AG04449 (cell line): ENCODE data around the gene UTP14A.
"Not testable (repeated sequence)": the region's sequence is repeated elsewhere in the genome, so short reads cannot be mapped to it uniquely, and the experiment has no call there.

Source experiments
- CTCF ChIA-PET: fragments of 350-600 bp; formaldehyde crosslinking; extraction: SDS; loops from one replicate; lab custom pipeline; 2021; ENCODE audit warnings: antibody characterized with exemption; lab: Yijun Ruan, JAX
- POLR2A ChIA-PET: fragments of 400-600, 350-600 bp; formaldehyde crosslinking; extraction: SDS; loops from one replicate; lab custom pipeline; 2020; ENCODE audit warnings: antibody characterized with exemption, inconsistent platforms; lab: Yijun Ruan, JAX
- DNase-seq: peaks from one replicate; pipeline ENCODE4 v3.0.0-alpha.2; 2010; ENCODE audit warnings: low read depth, low spot score
- H3K4me3 ChIP-seq: 2 replicates; pipeline ENCODE4 v1.5.1; 2011; ENCODE audit warnings: low read depth, mild to moderate bottlenecking, control low read depth, low read length
- CTCF ChIP-seq: IDR thresholded peaks from one replicate; pipeline ENCODE4 v1.5.1; 2011; ENCODE audit warnings: mild to moderate bottlenecking, moderate library complexity, low read length, control low read depth, inconsistent platforms; ENCODE audit not compliant: insufficient read depth; ENCODE audit errors: missing control alignments

The UTP14A gene

GRCh38 chrX:129905787-129906580 is at the start of gene UTP14A:
Gene UTP14A, plus strand, starts transcription at chrX:129906164. Its CDS starts 47 bp downstream, at chrX:129906211.
- CTCF ChIA-PET = interaction anchor here (0.7 to 2.2 kb wide), 7 partner anchors 16 to 300 kb away, joined by 3 to 16 read pairs (median 5); no protein-coding TSS in a partner anchor
- POLR2A ChIA-PET = interaction anchor here (0.7 kb wide), 2 partner anchors 20 to 25 kb away, joined by 3 read pairs; no protein-coding TSS in a partner anchor
- TF ChIP-seq CTCF = no peak
- H3K4me3 ChIP-seq = peak within 1 kb of the TSS; percentile 69
- peak; percentile 29 for DNase-seq

- POLR2A ChIA-PET, CTCF ChIA-PET, H3K4me3 ChIP-seq, DNase-seq: not testable (repeated sequence)
Measured at GRCh38 chrX:129859134-129859533, 46.8 kb upstream of the UTP14A start.

GRCh38 chrX:129866321-129866720 is 39.6 kb upstream of the UTP14A start:
- H3K4me3 ChIP-seq, DNase-seq, POLR2A ChIA-PET, CTCF ChIA-PET: not testable (repeated sequence)

- ChIA-PET CTCF (no interaction called here), POLR2A (no interaction called here)
- no peak overlapping the region for H3K4me3 ChIP-seq
- no peak for DNase-seq
- TF ChIP-seq CTCF = no peak
Measured at GRCh38 chrX:129872524-129872923, 33.4 kb upstream of the UTP14A start.

GRCh38 chrX:129875669-129876068 is 30.3 kb upstream of the UTP14A start:
- CTCF ChIA-PET = no interaction called here
- peak; percentile 19 for DNase-seq
- POLR2A ChIA-PET = no interaction called here
- TF ChIP-seq CTCF = peak; percentile 16
- no peak overlapping the region for H3K4me3 ChIP-seq

- ChIA-PET CTCF (no interaction called here), POLR2A (no interaction called here)
- H3K4me3 ChIP-seq = no peak overlapping the region
- peak; percentile 3 for DNase-seq
- no peak for TF ChIP-seq CTCF
Measured at GRCh38 chrX:129876771-129877305, 29.1 kb upstream of the UTP14A start.

GRCh38 chrX:129877401-129877800 is 28.6 kb upstream of the UTP14A start:
- no peak for DNase-seq
- CTCF ChIA-PET = no interaction called here
- TF ChIP-seq CTCF = no peak
- POLR2A ChIA-PET = no interaction called here
- no peak overlapping the region for H3K4me3 ChIP-seq
